PFSK-1 (cell line): Measurements from ENCODE around the gene ITPRIP.

ENCODE experiments used
- POLR2AphosphoS5 ChIP-seq: IDR thresholded peaks from 2 replicates; pipeline ENCODE4 v1.6.1; 2012; ENCODE audit warnings: low read depth, mild to moderate bottlenecking, control low read depth, low read length, moderate library complexity
- SIN3A ChIP-seq: IDR thresholded peaks from 2 replicates; pipeline ENCODE4 v1.6.1; 2012; ENCODE audit warnings: mild to moderate bottlenecking, low read length, moderate library complexity, borderline replicate concordance; ENCODE audit not compliant: insufficient read depth
- TAF1 ChIP-seq: IDR thresholded peaks from 2 replicates; pipeline ENCODE4 v1.6.1; 2012; ENCODE audit warnings: low read length, control low read depth, borderline replicate concordance; ENCODE audit not compliant: insufficient read depth
- TF ChIP-seq, protein P1 (sequence below), 2 experiments: IDR thresholded peaks; 2 replicates each; pipeline versions ENCODE4 v1.6.1 to v1.8.0; 2011 to 2012; ENCODE audit warnings: low read depth in 2 of 2, low read length in 2 of 2, control low read depth in 1 of 2, inconsistent platforms in 1 of 2, mild to moderate bottlenecking in 1 of 2, moderate library complexity in 1 of 2; ENCODE audit not compliant: insufficient read depth in 1 of 2

DNA sequence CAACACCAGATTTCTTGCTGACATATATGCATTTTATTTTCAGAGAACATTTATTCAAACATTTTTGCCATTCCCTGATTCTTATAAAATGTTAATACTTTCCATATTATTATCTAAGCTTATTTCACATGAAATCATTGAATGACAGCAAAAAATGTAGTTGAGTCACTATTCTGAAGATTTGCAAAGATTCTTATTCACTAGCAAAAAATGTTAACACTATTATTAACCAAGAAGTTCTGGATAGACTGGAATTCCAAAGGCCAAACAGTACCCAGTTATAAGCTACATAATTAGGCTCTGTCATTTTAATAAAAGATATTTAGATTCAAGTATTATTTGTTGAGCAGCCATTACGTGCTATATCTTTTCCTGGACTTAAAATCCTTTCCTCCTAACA lies 65.0 kb downstream of the ITPRIP start:
- no peak for TF ChIP-seq SIN3A
- TF ChIP-seq POLR2AphosphoS5, result no peak
- no peak for TF ChIP-seq TAF1
- TF ChIP-seq, protein P1, sequence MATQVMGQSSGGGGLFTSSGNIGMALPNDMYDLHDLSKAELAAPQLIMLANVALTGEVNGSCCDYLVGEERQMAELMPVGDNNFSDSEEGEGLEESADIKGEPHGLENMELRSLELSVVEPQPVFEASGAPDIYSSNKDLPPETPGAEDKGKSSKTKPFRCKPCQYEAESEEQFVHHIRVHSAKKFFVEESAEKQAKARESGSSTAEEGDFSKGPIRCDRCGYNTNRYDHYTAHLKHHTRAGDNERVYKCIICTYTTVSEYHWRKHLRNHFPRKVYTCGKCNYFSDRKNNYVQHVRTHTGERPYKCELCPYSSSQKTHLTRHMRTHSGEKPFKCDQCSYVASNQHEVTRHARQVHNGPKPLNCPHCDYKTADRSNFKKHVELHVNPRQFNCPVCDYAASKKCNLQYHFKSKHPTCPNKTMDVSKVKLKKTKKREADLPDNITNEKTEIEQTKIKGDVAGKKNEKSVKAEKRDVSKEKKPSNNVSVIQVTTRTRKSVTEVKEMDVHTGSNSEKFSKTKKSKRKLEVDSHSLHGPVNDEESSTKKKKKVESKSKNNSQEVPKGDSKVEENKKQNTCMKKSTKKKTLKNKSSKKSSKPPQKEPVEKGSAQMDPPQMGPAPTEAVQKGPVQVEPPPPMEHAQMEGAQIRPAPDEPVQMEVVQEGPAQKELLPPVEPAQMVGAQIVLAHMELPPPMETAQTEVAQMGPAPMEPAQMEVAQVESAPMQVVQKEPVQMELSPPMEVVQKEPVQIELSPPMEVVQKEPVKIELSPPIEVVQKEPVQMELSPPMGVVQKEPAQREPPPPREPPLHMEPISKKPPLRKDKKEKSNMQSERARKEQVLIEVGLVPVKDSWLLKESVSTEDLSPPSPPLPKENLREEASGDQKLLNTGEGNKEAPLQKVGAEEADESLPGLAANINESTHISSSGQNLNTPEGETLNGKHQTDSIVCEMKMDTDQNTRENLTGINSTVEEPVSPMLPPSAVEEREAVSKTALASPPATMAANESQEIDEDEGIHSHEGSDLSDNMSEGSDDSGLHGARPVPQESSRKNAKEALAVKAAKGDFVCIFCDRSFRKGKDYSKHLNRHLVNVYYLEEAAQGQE (IDR thresholded peaks at IDR 0.05; ENCODE audit: insufficient read depth in 1 of 2, low read depth in 2 of 2, low read length in 2 of 2), result no peak
